SW 1271 (cell line): ENCODE results near the gene CHST13.

ENCODE experiments used
- DNase-seq, 2 experiments: peaks; one replicate each; lab custom pipeline; 2025; lab: John Stamatoyannopoulos, UW

The CHST13 gene

DNA sequence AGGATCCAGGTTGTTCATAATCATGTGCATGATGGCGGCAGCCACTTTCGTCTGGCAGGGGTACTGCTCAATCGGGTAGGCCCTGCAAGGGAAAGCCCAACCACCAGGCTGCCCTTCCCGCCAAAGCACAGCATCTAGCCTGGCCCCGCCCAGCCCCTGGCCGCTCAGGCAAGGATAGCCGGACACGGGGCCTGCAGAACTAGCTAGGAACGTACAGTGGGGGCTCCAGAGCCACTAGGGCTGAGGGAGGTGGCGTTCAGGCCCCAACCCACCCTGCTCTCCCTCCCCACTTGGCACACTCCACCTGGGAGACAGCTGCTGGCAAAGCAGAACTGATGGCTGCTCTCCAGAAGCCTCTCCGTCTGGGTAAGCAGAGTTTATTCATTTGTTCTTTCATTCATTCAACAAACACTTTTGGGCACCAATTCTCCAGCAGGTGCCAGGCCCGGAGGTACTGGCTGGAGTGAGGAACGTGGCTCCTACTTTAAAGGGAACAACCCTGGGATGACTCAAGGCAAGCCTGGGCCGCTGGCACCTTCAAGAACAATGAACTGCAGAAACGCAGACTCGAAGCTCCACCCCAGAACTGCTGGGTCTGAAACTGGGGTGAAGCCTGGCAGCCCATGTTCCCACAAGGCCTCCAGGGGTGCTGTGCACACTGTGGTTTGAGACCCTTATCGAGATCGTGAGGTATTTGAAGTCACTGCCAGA, 14.2 kb upstream of the CHST13 start:
- DNase-seq: no peak

DNA sequence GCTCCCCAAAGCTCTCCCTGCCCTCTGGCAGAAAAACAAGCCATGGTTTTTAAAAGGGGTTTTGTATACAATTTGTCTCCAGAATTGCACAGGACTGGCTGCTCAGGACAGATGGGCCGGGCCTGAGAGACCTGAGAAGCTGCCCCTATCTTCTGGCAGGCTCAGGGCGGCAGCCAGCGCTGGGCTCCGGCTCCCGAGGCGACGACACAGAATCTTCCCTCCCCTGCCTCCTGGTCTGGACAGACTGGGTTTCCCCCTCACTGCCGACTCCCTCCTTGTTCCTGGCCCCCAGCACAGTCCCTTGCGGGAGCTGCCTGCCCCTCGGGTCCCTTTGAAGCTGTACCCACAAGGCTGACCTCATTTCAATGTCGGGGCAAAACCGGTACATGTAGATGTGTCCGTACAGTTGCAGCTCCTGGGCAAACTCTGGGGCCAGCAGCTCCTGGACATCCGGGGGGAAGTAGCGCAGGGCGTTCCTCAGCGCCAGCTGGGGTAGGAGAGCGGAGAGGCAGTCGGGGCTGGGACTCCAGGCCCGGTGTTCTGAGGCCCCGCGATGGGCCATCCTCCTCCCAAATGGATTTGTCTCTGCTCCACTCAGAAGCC, 13.5 kb upstream of the CHST13 start:
- no peak for DNase-seq

GRCh38 chr3:126511291-126511690, 12.7 kb upstream of the CHST13 start:
- DNase-seq: no peak

GRCh38 chr3:126512026-126512425, 11.9 kb upstream of the CHST13 start:
- no peak for DNase-seq

GRCh38 chr3:126512916-126513650, 10.9 kb upstream of the CHST13 start:
- no peak for DNase-seq

- no peak for DNase-seq
Observed at GRCh38 chr3:126514161-126514560, 9.8 kb upstream of the CHST13 start.

GRCh38 chr3:126515066-126515706, 8.8 kb upstream of the CHST13 start:
- no peak for DNase-seq

DNA sequence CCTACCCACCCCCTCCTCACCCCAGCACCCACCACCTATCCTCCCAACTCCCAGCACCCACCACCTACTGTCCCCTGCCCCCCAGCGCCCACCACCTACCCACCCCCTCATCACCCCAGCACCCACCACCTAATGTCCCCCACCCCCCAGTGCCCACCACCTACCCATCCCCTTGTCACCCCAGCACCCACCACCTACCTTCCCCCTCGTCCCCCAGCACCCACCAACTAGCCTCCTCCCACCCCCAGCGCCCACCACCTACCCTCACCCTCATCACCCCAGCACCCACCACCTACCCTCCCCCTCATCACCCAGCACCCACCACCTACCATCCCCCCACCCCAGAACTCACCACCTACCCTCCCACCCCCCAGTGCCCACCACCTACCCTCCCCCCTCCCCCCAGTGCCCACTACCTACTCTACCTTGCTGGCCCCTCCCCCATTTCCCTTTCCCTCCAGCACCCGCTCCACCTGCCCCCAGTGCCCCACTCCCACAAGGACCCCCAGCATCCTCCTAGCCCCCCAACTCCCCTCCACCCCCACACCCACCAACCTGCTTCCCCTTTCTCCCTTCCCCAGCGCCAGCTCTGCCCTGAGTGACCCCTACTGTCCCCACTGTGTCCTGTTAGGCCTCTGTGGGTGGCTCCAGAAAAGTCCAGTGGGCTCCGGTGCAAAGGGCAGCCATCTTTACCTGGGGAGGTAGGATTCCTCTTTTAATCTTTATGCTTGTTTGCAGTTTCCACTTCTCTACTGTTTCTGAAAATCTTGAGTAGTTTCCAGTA, 7.6 kb upstream of the CHST13 start:
- no peak for DNase-seq

DNA sequence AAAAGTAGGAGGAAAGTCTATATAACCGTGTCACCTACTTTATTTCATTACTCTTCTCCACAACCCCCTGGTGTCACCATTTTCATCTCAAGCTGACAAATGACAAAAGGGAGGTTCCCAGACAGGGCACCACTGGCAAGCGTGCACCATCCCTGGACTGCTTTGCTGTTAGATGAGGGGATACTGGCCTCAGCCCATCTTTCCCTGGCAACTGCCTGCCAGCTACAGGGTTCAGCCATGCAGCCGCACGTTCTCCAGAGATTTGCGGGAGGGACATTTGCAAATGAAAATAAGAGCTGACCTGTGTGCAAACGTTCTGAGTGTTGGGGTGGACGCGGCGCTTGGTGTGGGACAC, 7.0 kb upstream of the CHST13 start:
- DNase-seq: no peak

GRCh38 chr3:126517291-126517951, 6.5 kb upstream of the CHST13 start, which contains the start of gene UROC1:
Gene UROC1, minus strand, starts transcription at chr3:126517773. Its CDS starts 54 bp downstream, at chr3:126517719.
- no peak for DNase-seq

DNA sequence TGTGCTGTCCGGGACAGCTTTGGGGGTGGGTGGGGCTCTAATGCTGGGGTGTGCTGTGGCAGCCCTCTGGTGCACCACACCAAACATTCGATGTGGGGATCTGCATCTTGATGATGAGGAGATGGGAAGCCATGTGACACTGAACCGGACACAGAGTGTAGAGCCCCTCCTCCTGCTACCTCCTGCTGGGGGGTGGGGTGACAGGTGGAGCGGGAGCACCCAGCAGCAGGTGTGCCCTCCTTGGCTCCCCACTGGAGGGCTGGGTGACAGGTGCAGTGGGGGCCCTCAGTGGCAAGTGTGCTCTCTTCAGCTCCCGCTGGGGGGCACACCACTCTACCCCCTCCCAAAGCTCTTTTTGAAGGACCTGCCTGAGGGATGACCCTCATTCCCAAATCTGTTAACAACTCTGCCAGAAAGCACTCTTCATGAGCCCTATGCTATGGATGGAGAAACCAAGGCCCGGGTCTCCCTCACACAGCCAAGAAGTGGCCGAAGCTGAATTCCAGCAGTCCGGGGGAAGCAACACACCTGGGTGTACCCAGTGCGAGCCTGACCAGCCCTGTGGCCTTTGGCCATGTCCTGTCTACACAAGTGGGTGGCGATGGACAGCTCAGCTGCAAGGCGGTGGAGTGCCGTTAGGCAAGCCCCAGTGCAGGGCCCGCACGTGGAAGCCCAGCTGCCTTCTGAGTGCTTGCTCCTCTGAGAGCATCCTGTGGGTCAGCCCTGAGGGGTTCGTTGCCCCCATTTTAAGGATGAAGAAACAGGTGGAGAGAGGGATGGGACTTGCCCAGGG, 5.8 kb upstream of the CHST13 start:
- no peak for DNase-seq

DNA sequence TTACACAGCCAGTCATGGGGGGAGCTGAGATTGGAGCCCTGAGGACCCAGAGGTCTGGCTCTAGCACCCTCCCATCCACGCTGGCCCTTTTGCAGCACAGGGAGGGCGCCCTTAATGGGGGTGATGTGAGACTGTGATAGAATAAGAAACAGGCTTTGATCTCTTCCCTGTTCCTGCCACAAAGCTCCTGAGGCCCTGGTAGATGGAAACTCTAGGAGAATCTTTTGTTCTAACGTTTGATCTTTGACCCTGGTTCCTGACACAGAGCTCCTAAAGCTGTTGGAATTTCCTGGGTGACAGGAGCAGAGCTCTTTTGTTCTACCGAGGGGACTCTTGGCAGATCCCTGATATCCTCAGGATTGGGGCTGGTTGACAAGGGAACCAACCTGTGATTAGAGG, 5.2 kb upstream of the CHST13 start:
- no peak for DNase-seq

DNA sequence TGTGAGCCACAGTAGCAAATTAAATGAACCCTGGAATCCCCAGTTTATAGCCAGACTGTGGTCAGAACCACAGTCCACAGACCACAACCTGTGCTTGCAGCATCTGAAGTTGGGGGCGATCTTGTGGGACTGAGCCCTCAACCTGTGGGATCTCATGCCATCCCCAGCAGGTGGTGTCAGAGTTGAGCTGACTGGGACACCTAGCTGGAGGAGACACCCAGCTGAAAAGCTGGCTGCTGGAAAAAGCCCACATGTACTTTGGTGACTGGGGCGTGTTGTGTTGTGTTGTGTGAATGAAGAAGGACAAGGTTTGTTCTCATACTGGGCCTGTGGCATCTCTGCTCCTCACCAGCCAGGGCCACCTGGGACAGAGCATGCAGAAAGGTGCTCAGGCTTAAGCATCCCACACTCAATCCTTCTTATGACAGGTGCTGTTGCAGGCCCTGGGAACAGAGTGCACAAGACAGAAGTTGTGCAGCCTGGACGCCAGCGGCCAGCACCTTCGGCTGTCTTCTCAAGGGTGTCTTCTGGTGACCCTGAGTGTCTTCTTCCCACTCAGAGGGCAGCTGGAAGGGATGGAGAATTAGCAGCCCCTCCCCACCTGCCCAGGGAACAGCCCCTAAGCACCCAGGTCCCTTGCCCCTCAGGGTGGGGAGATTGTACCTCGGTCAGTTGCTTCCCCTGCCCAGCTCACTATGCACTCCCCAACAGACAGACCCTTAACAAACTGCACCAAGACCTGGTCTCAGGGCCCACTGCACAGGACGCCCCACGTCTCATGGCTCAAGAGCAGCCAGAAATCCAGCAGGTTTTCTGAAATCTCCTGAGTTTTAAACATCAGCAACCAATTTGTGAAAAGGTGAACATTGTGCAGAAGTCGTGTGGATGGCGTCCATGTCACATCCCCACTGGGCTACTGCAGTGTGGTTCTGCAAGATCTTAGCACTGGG, 4.2 kb upstream of the CHST13 start:
- DNase-seq: no peak

GRCh38 chr3:126521122-126521891, 2.6 kb upstream of the CHST13 start:
- no peak for DNase-seq

GRCh38 chr3:126522363-126522788, 1.6 kb upstream of the CHST13 start:
- peak in 1 of 2 experiments; percentile 52 for DNase-seq

DNA sequence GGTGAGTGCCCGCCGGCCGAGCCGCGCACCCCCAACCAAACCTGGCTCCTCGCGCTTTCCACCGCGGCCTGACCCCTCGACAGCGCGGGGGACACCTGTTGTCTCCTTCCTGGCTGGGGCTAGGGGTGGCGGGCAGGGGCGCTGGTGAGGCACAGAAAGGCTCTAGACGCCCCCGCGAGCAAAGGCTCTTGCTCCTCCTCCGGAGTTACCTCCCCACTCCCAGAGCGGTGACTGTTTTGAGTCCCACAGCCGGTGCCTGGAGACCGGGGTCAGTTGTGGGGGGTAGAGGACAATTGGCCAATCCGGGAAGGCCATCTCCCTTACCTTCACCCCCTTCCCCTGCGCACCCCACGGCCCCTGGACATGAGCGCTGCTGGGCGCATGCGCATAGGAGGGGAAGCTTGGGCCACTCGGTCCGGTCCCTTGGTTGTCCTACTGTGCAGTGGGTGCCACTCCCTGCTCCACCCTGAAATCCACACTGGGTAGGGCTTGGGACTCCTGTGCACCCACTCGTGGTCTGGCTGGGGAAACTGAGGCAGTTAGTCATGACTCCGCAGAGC, 554 bp downstream of the CHST13 start:
- DNase-seq: no peak

- DNase-seq: no peak
Observed at GRCh38 chr3:126525091-126525852, 1.3 kb downstream of the CHST13 start.
